OCI-LY3 (cell line): ENCODE measurements around the gene LMAN2.

ENCODE experiments used
- EZH2phosphoT487 ChIP-seq: fragments of 200-600 bp; shearing (Covaris generic); IDR thresholded peaks from 2 replicates; pipeline ENCODE4 v1.6.1; 2018; ENCODE audit warnings: antibody characterized with exemption, mixed run types, low read depth
- TF ChIP-seq, protein P1 (sequence below): fragments of 200-600, 300-600 bp; sonication (generic); IDR thresholded peaks from 2 replicates; pipeline ENCODE4 v1.5.1; 2014; ENCODE audit warnings: antibody characterized with exemption, low read length, low read depth

DNA sequence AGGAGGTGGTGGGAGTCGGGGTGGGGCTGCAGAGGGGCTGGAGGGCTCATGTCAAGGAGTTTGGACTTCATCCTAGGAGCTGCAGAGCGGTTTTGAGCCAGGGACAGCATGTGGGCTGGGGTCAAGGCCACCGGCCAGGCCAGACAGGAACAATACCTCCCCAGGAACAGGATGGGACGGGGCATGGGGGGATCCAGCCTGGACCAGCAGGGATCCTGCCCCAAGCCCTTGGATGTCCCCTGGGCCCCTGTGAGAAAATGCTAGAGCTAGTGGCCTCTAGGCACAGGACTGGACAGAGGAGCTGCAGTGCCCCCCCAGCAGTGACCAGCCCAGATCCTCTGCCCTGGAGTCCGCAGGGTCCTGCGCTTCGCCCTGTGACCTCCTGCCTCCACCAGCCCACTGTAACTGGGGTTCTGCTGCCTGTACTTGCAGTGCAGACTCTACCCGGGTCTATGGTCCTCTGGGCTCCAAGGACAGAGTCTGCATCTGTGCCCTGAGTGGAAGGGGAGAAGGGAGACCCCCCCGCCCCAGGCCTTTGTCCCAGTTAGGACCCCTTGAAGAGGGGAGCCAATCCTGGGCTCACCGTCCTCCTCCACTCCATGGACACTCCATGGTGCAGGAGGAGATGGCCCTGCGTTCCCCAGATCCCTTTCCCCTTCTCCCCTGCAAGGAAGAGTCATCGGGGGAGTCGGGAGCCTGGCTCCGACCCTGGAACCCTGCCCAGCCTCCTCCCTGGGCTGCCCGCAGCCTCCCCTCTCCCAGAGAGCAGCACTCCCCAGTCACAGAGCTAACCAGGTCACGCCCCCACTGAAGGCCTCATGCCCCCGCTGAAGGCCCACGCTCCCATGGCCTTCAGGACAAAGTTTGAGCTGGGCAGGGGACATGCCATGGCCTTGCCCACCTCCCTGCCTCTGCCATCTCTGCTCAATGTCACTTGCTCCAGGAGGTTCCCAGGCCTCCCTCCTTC lies 36.8 kb downstream of the LMAN2 start:
- TF ChIP-seq, protein P1, sequence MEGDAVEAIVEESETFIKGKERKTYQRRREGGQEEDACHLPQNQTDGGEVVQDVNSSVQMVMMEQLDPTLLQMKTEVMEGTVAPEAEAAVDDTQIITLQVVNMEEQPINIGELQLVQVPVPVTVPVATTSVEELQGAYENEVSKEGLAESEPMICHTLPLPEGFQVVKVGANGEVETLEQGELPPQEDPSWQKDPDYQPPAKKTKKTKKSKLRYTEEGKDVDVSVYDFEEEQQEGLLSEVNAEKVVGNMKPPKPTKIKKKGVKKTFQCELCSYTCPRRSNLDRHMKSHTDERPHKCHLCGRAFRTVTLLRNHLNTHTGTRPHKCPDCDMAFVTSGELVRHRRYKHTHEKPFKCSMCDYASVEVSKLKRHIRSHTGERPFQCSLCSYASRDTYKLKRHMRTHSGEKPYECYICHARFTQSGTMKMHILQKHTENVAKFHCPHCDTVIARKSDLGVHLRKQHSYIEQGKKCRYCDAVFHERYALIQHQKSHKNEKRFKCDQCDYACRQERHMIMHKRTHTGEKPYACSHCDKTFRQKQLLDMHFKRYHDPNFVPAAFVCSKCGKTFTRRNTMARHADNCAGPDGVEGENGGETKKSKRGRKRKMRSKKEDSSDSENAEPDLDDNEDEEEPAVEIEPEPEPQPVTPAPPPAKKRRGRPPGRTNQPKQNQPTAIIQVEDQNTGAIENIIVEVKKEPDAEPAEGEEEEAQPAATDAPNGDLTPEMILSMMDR: no peak
- no peak for TF ChIP-seq EZH2phosphoT487
